ENCODE results near the gene TMEM52B. TPM values are rescaled to one million over a fixed set of nuclear protein-coding genes. Genes with fewer than 3 reads are reported as not detected.

Gene TMEM52B
- total and polyA plus RNA-seq, 2 experiments from 2014 or later = not detected

GRCh38 chr12:10211101-10211939 is 32.5 kb downstream of the TMEM52B start:
- peak; percentile 8 for DNase-seq (ENCODE audit: low spot score)
- H3K36me3 Mint-ChIP-seq (ENCODE audit: low read depth) = peaks cover 2% of the 10 kb centered on the region; the same call in 1 of the 3 replicates
- H3K27ac Mint-ChIP-seq = peak overlapping the region; percentile 78; the same call in 1 of the 2 replicates

GRCh38 chr12:10211940-10212738 is 33.3 kb downstream of the TMEM52B start:
- ATAC-seq = peak; percentile 86
- peak overlapping the region; percentile 95 for H3K4me3 ChIP-seq
- H3K36me3 ChIP-seq (ENCODE audit: insufficient read depth) = no peaks in the 10 kb centered on the region
- no peaks in the 10 kb centered on the region for H3F3A ChIP-seq (replicated peaks; ENCODE audit: low read depth)
- Mint-ChIP-seq H3K27ac (peak overlapping the region; percentile 99), H3K4me1 (peaks cover 18% of the 10 kb centered on the region), H3K27me3 (ENCODE audit: insufficient read depth, low read depth, poor library complexity) (peaks cover 8% of the 10 kb centered on the region), H3K4me3 (peak overlapping the region; percentile 95), H3K9me3 (no peaks in the 10 kb centered on the region; the same call in 2 of the 3 replicates), H3K36me3 (ENCODE audit: low read depth) (peaks cover 2% of the 10 kb centered on the region; the same call in 1 of the 3 replicates)
- peak overlapping the region; percentile 95 for H3K27ac ChIP-seq (ENCODE audit: low read depth)
- H3K4me2 ChIP-seq = peak overlapping the region; percentile 87
- H3K4me1 ChIP-seq (ENCODE audit: insufficient read depth) = peaks cover 17% of the 10 kb centered on the region
- H3K9me2 ChIP-seq (ENCODE audit: insufficient read depth) = no peaks in the 10 kb centered on the region
- H3K27me3 ChIP-seq (ENCODE audit: insufficient read depth) = no peaks in the 10 kb centered on the region
- H3K79me2 ChIP-seq (replicated peaks; ENCODE audit: insufficient read depth) = peaks cover 31% of the 10 kb centered on the region
- H4K20me1 ChIP-seq (replicated peaks; ENCODE audit: insufficient read depth) = no peaks in the 10 kb centered on the region
- no peak overlapping the region for H2AFZ ChIP-seq
- peak; percentile 94 for DNase-seq (ENCODE audit: low spot score)
- TF ChIP-seq CREB1 (CRISPR knock-in tag; IDR thresholded peaks at IDR 0.05; ENCODE audit: low read depth) (peak; percentile 26), ZNF114 (CRISPR knock-in tag; IDR thresholded peaks at IDR 0.05) (no peak)
- TF ChIP-seq, protein P1, sequence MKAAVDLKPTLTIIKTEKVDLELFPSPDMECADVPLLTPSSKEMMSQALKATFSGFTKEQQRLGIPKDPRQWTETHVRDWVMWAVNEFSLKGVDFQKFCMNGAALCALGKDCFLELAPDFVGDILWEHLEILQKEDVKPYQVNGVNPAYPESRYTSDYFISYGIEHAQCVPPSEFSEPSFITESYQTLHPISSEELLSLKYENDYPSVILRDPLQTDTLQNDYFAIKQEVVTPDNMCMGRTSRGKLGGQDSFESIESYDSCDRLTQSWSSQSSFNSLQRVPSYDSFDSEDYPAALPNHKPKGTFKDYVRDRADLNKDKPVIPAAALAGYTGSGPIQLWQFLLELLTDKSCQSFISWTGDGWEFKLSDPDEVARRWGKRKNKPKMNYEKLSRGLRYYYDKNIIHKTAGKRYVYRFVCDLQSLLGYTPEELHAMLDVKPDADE (IDR thresholded peaks at IDR 0.05) = no peak

More at GRCh38 chr12:10211101-10211939, 32.5 kb downstream of the TMEM52B start:
- H3K79me2 ChIP-seq (replicated peaks; ENCODE audit: insufficient read depth) = peaks cover 23% of the 10 kb centered on the region
- H3K9me2 ChIP-seq (ENCODE audit: insufficient read depth) = no peaks in the 10 kb centered on the region
- H3K4me3 Mint-ChIP-seq = peak overlapping the region; percentile 95; the same call in 2 of the 3 replicates
- peak overlapping the region; percentile 95; the same call in 1 of the 2 replicates for H3K4me3 ChIP-seq
- no peaks in the 10 kb centered on the region for H3F3A ChIP-seq (replicated peaks; ENCODE audit: low read depth)
- no peaks in the 10 kb centered on the region for H4K20me1 ChIP-seq (replicated peaks; ENCODE audit: insufficient read depth)
- no peaks in the 10 kb centered on the region for H3K36me3 ChIP-seq (ENCODE audit: insufficient read depth)
- H3K9me3 Mint-ChIP-seq = no peaks in the 10 kb centered on the region; the same call in 2 of the 3 replicates
- peak overlapping the region; percentile 30; the same call in 1 of the 2 replicates for H3K27ac ChIP-seq (ENCODE audit: low read depth)
- ATAC-seq = no peak
- peaks cover 17% of the 10 kb centered on the region for H3K4me1 ChIP-seq (ENCODE audit: insufficient read depth)
- peaks cover 6% of the 10 kb centered on the region for H3K27me3 Mint-ChIP-seq (ENCODE audit: insufficient read depth, low read depth, poor library complexity)
- no peaks in the 10 kb centered on the region for H3K27me3 ChIP-seq (ENCODE audit: insufficient read depth)
- 0 out of 2 replicates have a peak overlapping the region, but pooled peaks have one; percentile 15 for H2AFZ ChIP-seq
- TF ChIP-seq JUNB (IDR thresholded peaks at IDR 0.05; ENCODE audit: unreplicated experiment) (no peak), EZH2 (IDR thresholded peaks at IDR 0.05; ENCODE audit: low read depth, unreplicated experiment) (no peak), NANOG (IDR thresholded peaks at IDR 0.05; ENCODE audit: borderline replicate concordance) (no peak), CREB1 (CRISPR knock-in tag; IDR thresholded peaks at IDR 0.05; ENCODE audit: low read depth) (no peak), CTCF (conservative IDR thresholded peaks at IDR 0.05; ENCODE audit: low read depth in 2 of 2) (no peak)
- TF ChIP-seq, protein P1 (IDR thresholded peaks at IDR 0.05) = no peak
- no peak overlapping the region; the same call in 1 of the 2 replicates for H3K4me2 ChIP-seq
- peaks cover 18% of the 10 kb centered on the region for H3K4me1 Mint-ChIP-seq

Data from GM23338 (cell line).